ENCODE results near the gene GALNT5.

Gene GALNT5

DNA sequence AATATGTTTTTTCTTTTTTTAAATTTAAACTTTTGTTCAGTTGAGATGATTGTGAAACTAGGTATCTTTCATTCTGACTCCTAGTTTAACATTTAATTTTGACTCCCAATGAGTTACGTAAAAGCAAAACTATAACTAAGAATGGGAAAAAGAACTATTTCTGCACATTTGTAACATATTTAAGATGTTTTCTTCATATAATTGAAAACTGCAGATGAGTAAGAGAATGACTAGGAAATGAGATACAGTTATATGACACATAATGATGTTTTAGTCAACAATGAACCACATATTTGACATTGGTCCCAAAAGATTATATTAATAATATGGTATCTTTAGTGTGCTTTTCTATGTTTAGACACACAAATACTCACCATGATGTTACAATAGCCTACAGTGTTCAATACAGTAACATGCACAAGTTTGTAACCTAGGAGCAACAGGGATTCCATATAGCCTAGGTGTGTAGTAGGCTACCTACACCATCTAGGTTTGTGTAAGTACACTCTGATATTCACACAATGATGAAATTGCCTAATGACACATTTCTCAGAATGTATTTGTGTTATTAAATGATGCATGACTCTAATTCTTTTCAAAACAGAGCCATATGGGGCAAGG lies 55.5 kb downstream of the GALNT5 start:
- Histone ChIP-seq H3K27me3 (no peaks in the 10 kb centered on the region), H3K4me1 (ENCODE audit: control insufficient read depth in 1 of 2, insufficient read depth in 1 of 2, low read depth in 1 of 2, low read length in 1 of 2) (no peaks in the 10 kb centered on the region), H3K4me3 (ENCODE audit: low read depth in 1 of 2, low read length in 1 of 2) (no peak overlapping the region), H3K36me3 (no peaks in the 10 kb centered on the region), H3K9me3 (no peaks in the 10 kb centered on the region), H3K27ac (no peak overlapping the region)
- TF ChIP-seq, protein P1, sequence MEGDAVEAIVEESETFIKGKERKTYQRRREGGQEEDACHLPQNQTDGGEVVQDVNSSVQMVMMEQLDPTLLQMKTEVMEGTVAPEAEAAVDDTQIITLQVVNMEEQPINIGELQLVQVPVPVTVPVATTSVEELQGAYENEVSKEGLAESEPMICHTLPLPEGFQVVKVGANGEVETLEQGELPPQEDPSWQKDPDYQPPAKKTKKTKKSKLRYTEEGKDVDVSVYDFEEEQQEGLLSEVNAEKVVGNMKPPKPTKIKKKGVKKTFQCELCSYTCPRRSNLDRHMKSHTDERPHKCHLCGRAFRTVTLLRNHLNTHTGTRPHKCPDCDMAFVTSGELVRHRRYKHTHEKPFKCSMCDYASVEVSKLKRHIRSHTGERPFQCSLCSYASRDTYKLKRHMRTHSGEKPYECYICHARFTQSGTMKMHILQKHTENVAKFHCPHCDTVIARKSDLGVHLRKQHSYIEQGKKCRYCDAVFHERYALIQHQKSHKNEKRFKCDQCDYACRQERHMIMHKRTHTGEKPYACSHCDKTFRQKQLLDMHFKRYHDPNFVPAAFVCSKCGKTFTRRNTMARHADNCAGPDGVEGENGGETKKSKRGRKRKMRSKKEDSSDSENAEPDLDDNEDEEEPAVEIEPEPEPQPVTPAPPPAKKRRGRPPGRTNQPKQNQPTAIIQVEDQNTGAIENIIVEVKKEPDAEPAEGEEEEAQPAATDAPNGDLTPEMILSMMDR (IDR thresholded peaks at IDR 0.05), result no peak

DNA sequence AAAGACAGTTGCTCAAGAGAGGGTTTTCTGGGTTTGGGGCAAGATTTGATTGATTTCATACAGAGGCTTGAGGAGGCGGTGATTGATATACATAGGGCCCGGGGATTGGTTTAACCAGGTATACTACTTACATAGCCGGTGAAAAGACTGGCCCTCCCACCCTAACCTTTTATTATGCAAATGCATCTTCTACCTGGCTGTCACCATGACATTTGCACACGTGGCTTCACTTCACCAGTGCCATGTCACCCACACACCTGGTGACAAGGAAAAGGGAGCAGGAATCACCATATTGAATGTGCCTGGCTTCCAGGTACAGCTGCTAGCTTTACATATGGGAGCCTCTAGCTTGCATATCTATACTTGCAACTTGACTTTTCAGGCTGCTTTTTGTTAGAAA lies 58.4 kb downstream of the GALNT5 start:
- Histone ChIP-seq H3K36me3 (no peaks in the 10 kb centered on the region), H3K27me3 (no peaks in the 10 kb centered on the region), H3K4me3 (ENCODE audit: low read depth in 1 of 2, low read length in 1 of 2) (no peak overlapping the region), H3K4me1 (ENCODE audit: control insufficient read depth in 1 of 2, insufficient read depth in 1 of 2, low read depth in 1 of 2, low read length in 1 of 2) (peaks cover 0 to 4% of the 10 kb centered on the region in 2 experiments), H3K27ac (no peak overlapping the region), H3K9me3 (no peaks in the 10 kb centered on the region)
- TF ChIP-seq, protein P1 (IDR thresholded peaks at IDR 0.05), result no peak

DNA sequence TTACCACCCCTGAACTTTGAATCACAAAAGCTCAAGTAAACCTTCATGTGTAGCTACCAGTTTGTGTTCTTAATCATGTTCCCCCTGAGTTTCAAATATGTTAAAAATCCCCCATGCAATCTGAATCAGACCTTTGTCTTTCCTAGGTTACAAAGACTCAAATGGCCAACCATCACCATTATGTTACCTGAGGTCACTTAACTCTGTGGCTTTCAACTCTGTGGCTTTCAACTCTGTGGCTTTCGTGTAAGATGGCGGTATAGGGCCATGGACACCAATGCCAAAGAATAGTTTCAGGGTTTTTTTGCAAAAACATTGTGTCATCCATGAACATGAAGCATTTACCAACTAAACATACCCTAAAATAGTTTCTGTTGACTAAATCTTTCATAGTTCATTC lies 61.4 kb downstream of the GALNT5 start:
- Histone ChIP-seq H3K27me3 (no peaks in the 10 kb centered on the region), H3K4me1 (ENCODE audit: control insufficient read depth in 1 of 2, insufficient read depth in 1 of 2, low read depth in 1 of 2, low read length in 1 of 2) (peaks cover 9 to 18% of the 10 kb centered on the region in 2 experiments), H3K9me3 (no peaks in the 10 kb centered on the region), H3K27ac (no peak overlapping the region), H3K36me3 (no peaks in the 10 kb centered on the region), H3K4me3 (ENCODE audit: low read depth in 1 of 2, low read length in 1 of 2) (no peak overlapping the region)
- TF ChIP-seq, protein P1 (IDR thresholded peaks at IDR 0.05), result no peak

DNA sequence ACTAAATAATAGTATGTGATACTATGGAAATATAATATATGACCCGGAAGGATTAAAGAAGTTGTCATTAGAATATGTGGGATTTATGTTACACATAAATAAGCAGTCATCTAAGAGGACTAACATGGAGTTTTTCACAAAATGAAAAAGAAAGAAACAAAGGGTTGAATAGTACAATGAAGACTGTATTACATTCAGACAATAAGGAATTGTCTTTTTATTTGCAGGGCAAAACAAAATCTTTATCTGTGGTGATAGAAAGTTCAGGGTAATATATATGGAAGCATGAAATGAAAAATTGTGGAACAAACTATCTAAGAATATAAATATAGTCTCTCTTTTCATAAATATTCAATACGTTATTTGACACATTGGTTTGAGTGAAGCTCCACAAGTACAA lies 62.3 kb downstream of the GALNT5 start:
- TF ChIP-seq, protein P1 (IDR thresholded peaks at IDR 0.05), result no peak

DNA sequence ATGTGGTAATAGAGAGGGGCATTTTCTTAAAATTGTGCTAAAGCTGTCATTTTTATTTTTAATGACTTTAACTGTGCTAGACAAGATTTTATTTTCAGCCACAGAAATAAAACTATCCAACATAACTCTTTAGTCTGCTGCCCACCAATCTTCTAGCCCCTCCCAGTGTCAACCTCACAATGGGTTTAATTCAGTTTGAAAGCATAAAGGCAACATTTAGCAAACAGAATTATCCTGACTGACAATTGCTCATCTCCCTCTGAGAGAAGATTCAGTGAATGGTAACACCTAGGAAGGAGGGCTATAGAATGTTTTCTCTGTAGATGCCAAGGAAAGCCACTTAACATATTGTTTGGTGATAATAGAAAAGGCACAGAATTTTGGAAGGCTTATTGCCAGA lies 62.9 kb downstream of the GALNT5 start:
- Histone ChIP-seq H3K36me3 (no peaks in the 10 kb centered on the region), H3K27me3 (no peaks in the 10 kb centered on the region), H3K9me3 (no peaks in the 10 kb centered on the region), H3K4me3 (ENCODE audit: low read depth in 1 of 2, low read length in 1 of 2) (no peak overlapping the region), H3K27ac (no peak overlapping the region), H3K4me1 (ENCODE audit: control insufficient read depth in 1 of 2, insufficient read depth in 1 of 2, low read depth in 1 of 2, low read length in 1 of 2) (peaks cover 9 to 18% of the 10 kb centered on the region in 2 experiments)
- TF ChIP-seq, protein P1 (IDR thresholded peaks at IDR 0.05), result no peak

More for the DNA sequence above, 62.3 kb downstream of the GALNT5 start:
- no peaks in the 10 kb centered on the region for H3K9me3 ChIP-seq
- H3K27ac ChIP-seq, result no peak overlapping the region
- H3K4me3 ChIP-seq (ENCODE audit: low read depth in 1 of 2, low read length in 1 of 2), result no peak overlapping the region
- no peaks in the 10 kb centered on the region for H3K27me3 ChIP-seq
- H3K4me1 ChIP-seq (ENCODE audit: control insufficient read depth in 1 of 2, insufficient read depth in 1 of 2, low read depth in 1 of 2, low read length in 1 of 2), result peaks cover 9 to 18% of the 10 kb centered on the region in 2 experiments
- no peaks in the 10 kb centered on the region for H3K36me3 ChIP-seq
